Measurements from ENCODE around the gene ARSK. TPM values are rescaled to one million over a fixed set of nuclear protein-coding genes. Genes with fewer than 3 reads are reported as not detected.
A peak's percentile ranks its signal among the peaks of the same experiment; 100 is the strongest.
"Not testable (repeated sequence)": the region's sequence is repeated elsewhere in the genome, so short reads cannot be mapped to it uniquely, and the experiment has no call there.

The ARSK gene
- total RNA-seq, 1 donor from 2014 or later = 3.9 TPM

DNA sequence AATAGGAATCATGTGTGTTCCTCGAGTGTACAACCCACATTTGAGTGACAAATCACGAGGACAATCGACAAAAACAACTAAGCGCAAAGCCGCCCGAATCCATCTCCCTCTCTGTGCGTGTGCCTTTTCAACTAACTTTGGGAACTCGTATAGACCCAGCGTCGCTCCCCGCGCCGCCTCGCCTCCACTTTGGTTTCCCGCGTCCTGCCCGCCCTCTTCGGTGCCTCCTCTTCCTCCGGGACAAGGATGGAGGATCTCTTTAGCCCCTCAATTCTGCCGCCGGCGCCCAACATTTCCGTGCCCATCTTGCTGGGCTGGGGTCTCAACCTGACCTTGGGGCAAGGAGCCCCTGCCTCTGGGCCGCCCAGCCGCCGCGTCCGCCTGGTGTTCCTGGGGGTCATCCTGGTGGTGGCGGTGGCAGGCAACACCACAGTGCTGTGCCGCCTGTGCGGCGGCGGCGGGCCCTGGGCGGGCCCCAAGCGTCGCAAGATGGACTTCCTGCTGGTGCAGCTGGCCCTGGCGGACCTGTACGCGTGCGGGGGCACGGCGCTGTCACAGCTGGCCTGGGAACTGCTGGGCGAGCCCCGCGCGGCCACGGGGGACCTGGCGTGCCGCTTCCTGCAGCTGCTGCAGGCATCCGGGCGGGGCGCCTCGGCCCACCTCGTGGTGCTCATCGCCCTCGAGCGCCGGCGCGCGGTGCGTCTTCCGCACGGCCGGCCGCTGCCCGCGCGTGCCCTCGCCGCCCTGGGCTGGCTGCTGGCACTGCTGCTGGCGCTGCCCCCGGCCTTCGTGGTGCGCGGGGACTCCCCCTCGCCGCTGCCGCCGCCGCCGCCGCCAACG is 65.3 kb downstream of the ARSK start, which contains the start of gene GPR150:
GPR150 (plus strand) TSS at position 58 of the 840 bp plus-strand sequence; CDS start at position 247, 189 bp downstream.
- DNase-seq (ENCODE audit: low spot score) (peak; percentile 58), ATAC-seq (peak; percentile 66)

DNA sequence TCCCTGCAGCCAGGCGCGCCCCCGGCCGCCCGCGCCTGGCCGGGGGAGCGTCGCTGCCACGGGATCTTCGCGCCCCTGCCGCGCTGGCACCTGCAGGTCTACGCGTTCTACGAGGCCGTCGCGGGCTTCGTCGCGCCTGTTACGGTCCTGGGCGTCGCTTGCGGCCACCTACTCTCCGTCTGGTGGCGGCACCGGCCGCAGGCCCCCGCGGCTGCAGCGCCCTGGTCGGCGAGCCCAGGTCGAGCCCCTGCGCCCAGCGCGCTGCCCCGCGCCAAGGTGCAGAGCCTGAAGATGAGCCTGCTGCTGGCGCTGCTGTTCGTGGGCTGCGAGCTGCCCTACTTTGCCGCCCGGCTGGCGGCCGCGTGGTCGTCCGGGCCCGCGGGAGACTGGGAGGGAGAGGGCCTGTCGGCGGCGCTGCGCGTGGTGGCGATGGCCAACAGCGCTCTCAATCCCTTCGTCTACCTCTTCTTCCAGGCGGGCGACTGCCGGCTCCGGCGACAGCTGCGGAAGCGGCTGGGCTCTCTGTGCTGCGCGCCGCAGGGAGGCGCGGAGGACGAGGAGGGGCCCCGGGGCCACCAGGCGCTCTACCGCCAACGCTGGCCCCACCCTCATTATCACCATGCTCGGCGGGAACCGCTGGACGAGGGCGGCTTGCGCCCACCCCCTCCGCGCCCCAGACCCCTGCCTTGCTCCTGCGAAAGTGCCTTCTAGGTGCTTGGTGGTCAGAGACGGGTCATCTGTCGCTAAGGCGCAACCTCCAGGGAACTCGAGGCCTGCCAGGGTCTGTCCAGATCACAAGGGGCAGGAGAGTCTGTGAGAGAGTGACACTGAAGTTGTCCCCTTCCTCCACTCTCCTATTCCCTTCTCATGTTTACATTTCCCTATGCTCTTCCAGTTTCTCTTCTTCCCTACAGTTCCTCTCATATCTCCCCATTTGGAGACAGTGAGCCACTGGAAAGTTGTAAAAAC is 66.3 kb downstream of the ARSK start:
- peak; percentile 58 for DNase-seq (ENCODE audit: low spot score)
- ATAC-seq = peak; percentile 80

DNA sequence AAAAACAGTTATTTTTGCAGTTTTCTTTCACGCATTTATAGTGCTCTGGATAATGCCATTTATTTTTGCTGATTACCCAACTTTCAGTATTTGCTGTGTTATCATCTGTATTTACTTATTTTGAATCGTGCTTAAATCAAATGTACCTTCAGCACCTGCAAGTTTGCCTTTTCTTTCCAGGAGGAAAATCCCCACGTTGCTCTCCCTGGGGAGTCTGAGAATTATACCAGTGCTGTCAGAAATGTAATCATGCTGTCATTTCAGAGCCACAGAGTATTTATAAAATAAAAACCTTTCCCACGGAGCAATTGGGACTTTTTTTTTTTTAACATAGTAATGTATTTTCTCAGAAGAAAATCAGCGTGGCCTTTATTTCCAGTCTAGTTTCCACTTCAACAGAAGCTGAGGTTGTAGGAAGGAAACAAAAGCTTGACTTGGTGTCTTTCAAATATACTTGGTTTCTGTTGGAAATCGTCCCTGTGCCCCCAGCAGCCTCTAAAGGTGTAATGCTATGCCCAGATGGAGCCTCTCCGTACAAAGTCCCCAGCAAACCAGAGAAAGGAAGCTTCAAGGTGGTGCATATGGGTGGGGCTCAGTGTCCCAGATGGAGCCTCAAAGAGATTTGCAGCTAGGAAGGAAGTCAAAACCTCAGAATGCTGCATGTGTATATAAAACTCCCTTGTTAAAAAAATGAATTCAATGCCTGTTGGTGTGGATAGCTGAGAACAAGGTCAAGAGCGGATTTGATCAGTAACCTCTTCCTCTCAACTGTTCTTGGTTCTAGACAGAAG is 67.1 kb downstream of the ARSK start:
- peak; percentile 1 for ATAC-seq

DNA sequence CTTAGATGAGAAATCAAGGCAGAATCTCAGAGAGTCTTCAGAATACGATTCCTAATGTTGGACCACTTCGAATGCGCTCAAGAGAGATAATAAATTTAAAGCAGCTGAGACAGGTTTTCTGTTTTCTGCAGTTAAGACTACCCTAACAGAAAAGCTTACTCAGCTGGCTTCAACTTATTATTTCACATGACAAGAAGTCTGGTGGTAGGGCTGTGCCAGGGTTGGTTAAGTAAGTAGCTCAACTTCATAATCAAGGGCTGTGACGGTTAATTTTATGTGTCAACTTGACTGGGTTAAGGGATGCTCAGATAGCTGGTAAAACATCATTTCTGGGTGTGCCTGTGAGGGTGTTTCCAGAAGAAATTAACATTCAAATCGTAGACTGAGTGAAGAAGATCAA is 68.8 kb downstream of the ARSK start:
- ATAC-seq (no peak), DNase-seq (ENCODE audit: low spot score) (no peak)

More for the DNA sequence above, 67.1 kb downstream of the ARSK start:
- no peak for DNase-seq (ENCODE audit: low spot score)

DNA sequence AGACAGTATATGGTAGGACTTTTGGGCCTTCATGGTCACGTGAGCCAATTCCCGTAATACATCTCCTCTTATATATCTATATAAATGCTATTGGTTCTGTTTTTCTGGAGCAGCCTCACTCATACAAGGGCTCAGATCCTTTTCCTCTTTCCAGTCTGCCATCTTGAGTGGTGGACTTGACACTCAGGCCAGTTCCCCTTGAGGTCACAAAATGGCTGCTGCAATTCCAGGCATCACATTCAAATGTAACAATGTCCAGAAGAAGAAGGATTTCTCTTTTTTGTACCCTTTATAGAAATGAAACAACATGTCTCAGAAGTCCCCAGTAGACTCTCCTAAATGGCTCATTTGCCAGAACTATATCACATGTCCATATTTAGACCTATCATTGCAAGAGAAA is 69.5 kb downstream of the ARSK start:
- no peak for ATAC-seq
- no peak for DNase-seq (ENCODE audit: low spot score)

DNA sequence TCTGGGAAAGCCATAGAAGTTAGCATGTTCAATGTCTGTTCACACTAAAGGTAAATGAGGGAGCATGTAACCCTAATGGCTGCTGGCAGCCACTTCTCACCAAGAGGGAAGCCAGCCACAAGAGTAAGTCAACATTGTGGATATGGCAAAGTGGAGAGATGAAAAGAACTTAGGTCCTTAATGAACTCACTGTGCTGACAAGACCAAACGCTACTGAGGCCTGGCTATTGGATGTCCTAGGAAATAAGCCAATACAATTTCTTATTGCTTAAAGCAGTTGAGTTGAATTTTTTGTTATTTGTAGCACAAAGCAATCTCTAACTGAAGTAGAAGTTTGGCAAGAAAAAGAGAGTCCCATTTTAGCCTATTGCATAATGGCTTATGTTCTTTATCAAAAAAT is 71.8 kb downstream of the ARSK start:
- ATAC-seq = no peak
- no peak for DNase-seq (ENCODE audit: low spot score)

DNA sequence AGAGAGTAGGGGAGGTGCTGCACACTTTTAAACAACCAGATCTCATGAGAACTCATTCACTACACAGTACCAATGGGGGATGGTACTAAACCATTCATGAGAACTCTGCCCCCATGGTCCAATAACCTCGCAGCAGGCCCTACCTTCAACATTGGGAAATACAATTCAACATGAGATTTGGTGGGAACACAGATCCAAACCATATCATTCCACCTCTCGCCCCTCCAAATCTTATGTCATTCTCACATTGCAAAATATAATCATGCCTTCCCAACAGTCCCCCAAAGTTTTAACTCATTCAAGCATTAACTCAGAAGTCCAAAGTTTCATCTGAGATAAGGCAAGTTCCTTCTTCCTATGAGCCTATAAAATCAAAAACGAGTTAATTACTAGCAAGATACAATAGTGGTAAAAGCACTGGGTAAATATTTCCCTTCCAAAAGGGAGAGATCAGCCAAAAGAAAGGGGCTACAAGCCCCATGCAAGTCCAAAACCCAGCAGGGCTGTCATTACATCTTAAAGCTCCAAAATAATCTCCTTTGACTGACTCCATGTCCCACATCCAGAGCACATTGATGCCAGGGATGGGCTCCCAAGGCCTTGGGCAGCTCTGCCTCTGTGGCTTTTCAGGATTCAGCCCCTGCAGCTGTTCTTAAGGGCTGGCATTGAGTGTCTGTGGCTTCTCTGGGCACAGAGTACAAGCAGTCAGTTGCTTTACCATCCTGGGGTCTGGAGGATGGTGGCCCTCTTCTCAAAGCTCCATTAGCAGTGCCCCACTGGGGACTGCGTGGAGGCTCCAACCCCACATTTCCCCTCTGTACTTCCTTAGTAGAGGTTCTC is 73.3 kb downstream of the ARSK start:
- no peak for ATAC-seq

DNA sequence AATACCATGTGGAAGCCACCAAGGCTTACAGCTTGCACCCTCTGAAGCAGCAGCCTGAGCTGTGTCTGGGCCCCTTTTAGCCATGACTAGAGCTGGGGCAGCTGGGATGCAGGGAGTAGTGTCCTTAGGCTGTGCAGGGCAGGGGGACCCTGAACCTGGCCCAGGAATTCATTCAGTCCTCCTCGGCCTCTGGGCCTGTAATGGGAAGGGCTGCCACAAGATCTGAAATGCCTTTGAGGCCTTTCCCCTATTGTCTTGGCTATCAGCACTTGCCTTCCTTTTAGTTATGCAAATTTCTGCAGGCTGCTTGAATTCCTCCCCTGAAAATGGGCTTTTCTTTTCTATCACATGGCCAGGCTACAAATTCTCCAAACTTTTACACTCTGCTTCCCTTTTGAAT is 74.0 kb downstream of the ARSK start:
- DNase-seq (ENCODE audit: low spot score) (no peak), ATAC-seq (no peak)

More for the DNA sequence above, 73.3 kb downstream of the ARSK start:
- no peak for DNase-seq (ENCODE audit: low spot score)

DNA sequence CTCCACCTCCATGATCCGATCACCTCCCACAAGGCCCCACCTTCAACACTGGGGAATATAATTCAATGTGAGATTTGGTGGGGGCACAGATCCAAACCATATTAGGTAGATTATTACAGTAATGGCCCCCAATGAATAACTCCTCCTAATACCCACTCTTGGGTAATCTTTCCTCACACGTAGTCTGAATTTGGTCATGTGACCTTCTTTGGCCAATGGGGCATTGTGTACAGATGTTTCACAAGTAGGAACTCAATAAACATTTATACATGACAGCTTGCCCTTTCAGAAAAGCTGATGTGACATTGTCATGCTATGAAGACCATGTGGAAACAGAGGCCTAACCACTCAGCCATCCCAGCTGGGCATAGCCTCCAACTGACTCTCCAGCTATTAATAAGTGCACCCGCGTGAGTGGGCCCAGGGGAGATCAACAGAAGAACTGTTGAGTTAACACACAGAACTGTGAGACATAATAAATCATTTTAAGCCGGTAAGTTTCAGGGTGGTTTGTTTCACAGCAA is 75.6 kb downstream of the ARSK start:
- no peak for ATAC-seq

DNA sequence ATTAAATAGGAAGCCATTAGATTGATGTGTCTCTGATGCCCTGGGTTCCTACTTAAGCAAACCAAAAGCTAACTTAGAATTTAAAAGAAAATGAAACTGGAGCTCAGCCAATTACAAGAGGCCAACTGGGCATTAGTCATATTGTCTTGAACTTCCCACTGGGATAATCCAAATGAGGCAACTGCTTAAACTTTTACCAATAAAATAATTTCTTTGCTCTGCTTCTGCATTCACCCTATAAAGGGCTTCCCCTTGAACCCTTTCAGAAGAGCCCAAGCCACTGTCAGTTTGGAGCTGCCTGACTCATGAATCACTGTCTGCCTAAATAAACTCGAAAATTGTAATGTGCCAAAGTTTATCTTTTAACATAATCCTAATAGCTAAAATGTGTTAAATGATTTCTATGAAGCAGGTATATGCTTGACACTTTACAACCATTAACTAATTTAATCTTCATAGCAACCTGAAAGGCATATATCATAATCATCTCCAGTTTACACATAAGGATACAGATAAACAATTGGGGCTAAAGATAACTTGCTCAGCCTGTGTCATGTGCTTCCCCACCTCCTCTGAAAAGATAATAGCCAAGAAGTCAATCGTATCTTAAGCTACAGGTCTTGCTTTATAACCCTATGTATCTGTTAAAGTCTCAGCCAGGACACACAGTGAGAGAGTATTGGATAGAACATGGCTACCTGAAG is 76.5 kb downstream of the ARSK start:
- ATAC-seq (no peak), DNase-seq (ENCODE audit: low spot score) (no peak)

More for the DNA sequence above, 75.6 kb downstream of the ARSK start:
- DNase-seq (ENCODE audit: low spot score) = no peak

DNA sequence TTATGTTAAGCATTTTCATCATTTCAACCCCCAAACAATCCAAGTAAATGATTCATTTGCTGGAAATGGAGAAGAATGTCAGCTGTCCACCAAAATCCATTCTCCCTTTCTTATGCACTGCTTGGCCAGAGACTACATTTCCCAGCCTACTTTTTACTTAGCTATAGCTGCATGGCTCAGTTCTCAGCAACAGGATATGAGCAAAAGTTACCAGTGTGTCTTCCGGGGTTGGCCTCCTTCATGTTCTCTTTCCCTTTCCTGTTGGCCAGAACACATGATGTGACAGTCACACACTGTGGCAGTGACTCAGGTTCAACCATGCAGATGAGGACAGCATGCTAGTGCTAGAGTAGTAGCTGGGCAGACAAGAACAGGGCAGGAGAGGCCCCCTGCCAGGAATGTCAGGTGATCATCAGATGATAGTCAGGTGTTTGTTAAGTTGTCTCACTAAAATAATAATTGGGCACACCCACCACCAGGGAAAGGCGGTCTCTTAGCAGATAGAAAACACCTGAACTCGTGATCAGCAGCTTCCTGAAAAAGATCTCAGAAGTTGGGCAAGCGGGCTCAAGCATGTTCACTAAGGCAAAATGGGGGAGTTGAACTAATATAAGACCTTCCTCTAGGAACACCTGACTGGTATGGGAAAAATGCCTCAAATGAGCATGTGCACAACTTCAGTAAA is 77.2 kb downstream of the ARSK start:
- ATAC-seq = peak; percentile 37
- DNase-seq (ENCODE audit: low spot score) = no peak

DNA sequence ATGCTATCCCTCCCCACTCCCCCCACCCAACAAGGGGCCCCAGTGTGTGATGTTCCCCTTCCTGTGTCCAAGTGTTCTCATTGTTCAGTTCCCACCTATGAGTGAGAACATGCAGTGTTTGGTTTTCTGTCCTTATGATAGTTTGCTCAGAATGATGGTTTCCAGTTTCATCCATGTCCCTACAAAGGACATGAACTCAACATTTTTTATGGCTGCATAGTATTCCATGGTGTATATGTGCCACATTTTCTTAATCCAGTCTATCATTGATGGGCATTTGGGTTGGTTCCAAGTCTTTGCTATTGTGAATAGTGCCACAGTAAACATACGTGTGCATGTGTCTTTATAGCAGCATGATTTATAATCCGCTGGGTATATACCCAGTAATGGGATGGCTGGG is 78.0 kb downstream of the ARSK start:
- not testable (repeated sequence) for DNase-seq (ENCODE audit: low spot score); ATAC-seq

DNA sequence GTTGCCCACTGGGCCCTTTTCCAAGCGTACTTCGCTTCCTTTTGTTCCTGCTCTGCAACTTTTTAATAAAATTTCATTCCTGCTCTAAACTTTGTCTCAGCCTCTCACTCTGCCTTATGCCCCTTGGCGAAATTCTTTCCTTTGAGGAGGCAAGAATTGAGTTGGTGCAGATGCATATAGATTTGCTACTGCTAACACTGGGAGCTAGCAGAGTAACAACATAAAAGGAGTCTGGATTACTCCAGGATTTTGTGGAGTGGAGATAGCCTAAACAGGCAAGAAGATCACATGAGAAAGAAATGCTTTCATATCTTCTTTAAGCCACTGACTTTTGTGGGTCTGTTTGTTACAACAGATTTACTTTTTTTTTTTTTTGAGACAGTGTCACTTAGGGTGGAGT is 78.8 kb downstream of the ARSK start:
- no peak for ATAC-seq
- DNase-seq (ENCODE audit: low spot score) = no peak

DNA sequence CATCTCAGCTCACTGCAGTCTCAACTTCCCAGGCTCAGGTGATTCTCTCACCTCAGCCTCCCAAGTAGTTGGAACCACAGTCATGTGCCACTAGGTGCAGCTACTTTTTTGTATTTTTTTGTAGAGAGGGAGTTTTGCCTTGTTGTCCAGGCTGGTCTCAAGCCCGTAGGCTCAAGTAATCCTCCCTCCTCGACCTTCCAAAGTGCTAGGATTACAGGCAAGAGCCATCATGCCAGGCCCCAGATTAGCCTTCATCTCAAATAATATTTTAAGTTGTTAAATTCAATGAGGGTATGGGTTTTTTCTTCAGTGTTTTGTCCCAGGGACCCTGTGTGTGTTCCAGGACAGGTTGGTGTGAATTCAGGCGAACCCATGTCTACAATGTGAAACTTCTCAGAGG is 79.2 kb downstream of the ARSK start:
- no peak for DNase-seq (ENCODE audit: low spot score)
- ATAC-seq = no peak

DNA sequence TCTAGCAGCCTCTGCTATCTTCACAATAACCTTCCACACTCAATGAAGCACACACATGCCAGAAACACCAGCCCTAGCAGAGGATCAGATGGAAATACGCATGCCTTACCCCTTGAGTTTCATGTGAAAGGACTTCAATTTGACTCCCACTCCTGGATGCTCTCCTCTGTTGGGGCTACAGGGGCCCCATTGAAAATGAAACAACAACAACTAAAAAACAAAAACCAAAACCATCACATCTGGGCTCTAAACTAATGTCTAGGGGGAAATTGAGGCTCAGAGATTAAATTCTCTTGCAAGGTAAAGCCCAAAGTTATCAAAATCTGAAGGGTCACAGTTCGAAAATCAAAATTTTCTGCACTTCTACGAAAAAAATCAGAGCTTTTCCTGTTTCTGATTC is 83.7 kb downstream of the ARSK start:
- ATAC-seq = no peak
- no peak for DNase-seq (ENCODE audit: low spot score)

DNA sequence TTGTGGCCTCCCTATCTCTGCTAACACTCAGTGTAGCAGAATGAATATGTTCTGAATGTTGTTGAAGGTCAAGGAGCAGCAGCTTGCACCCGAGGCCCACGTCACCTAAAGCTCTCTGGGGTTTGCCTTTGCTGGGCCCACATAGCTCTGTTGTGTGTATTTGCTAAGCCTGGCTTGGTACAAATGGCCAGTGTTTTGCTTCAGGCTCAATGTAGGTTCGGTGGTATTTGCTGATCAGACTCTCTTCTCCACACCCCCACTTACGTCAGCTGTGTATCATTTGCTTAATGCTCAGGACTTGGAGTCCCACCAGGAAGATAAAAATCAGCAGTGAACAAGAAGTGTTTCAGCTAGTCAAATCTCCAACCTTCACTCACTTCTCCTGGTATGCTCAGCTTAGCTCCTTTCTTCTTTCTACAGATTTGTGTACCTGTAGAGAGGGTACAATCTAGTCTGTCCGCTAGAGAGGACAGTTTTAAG is 86.9 kb downstream of the ARSK start:
- DNase-seq (ENCODE audit: low spot score) (peak; percentile 84), ATAC-seq (peak; percentile 67)

DNA sequence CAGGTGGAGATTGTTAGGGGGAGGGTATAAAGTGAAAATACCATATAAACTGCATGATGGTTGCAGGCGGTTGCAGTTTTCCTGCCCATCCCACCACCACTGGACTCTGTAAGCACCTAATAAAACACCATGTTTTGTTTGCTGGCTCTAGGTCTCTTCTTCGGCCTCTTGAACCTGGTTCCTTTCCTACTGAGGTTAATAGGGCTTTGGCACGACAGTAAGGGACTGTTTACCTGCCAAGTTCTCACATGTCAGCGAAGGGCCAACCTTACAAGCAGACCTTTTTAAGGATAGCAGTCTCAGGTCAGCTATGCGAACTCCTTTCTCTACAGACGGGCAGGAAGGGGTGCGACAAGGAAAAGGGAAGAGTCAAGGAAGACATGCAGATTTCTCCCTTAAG is 88.3 kb downstream of the ARSK start:
- peak; percentile 1 for ATAC-seq
- peak; percentile 58 for DNase-seq (ENCODE audit: low spot score)

DNA sequence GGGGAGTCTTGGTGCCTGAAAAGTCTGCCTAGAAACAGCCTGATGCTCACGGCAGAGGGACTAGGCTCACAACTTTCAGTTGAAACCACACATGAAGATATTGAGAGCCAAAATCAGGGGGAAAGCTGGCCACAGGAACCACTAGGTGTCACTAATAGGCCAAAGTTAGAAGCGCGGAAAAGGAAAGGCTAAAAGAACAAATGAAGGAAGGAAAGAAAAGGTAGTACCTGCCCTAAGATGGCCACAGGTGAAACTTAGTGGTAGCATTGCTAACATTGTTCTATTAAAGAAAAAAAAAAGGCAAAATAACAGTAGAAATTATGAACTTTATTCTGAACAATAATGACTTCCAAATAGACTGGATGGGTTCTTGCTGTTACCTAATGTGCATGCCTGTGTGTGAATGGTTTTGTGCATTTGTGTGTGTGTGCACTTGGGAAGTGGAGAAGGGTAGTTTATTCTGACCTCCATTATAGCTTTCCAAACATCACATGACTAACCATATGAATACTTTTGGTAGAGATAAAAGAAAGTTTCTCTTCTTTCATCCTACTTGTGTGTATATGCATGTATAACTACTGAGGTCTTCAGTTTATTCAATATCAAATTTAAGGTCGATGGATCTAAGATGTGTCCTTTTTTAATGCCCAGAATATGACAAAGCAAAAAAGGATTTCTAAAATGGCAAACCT is 89.6 kb downstream of the ARSK start:
- peak; percentile 47 for ATAC-seq
- peak; percentile 59 for DNase-seq (ENCODE audit: low spot score)

Measured in left lobe of liver (tissue), 2 donors.